Thymus (tissue), 11 donors: ENCODE results near the gene MED12. TPM values are rescaled to one million over a fixed set of nuclear protein-coding genes. Genes with fewer than 3 reads are reported as not detected.

Experiments
- DNase-seq, 9 donors: peaks; one replicate each; pipeline ENCODE4 v3.0.0-alpha.2; 2013; ENCODE audit warnings: low spot score in 9 of 9, low read depth in 6 of 9, missing footprints in 1 of 9
- H3K27ac ChIP-seq, 2 donors: one replicate each; pipeline ENCODE4 v1.5.1; 2013; ENCODE audit warnings: control low read depth in 1 of 2, low read depth in 1 of 2, low read length in 1 of 2, mild to moderate bottlenecking in 1 of 2, moderate library complexity in 1 of 2
- H3K27me3 ChIP-seq, 2 donors: one replicate each; pipeline ENCODE4 v1.5.1; 2013; ENCODE audit warnings: low read length in 1 of 2; ENCODE audit not compliant: control insufficient read depth in 2 of 2, insufficient read depth in 1 of 2
- H3K36me3 ChIP-seq, 2 donors: one replicate each; pipeline ENCODE4 v1.5.1; 2013; ENCODE audit warnings: low read length in 1 of 2, mild to moderate bottlenecking in 1 of 2, moderate library complexity in 1 of 2; ENCODE audit not compliant: control insufficient read depth in 2 of 2, insufficient read depth in 2 of 2
- H3K4me1 ChIP-seq, 2 donors: one replicate each; pipeline ENCODE4 v1.5.1; 2013; ENCODE audit warnings: low read length in 2 of 2; ENCODE audit not compliant: control insufficient read depth in 2 of 2, insufficient read depth in 2 of 2
- H3K4me3 ChIP-seq, 2 donors: one replicate each; pipeline ENCODE4 v1.5.1; 2013; ENCODE audit warnings: low read length in 2 of 2, control low read depth in 1 of 2, mild to moderate bottlenecking in 1 of 2
- H3K9me3 ChIP-seq, 2 donors: one replicate each; pipeline ENCODE4 v1.5.1; 2013; ENCODE audit warnings: low read length in 1 of 2, mild to moderate bottlenecking in 1 of 2; ENCODE audit not compliant: control insufficient read depth in 2 of 2, insufficient read depth in 1 of 2
- WGBS: extraction: QIAGEN DNeasy Blood & Tissue Kit; methylation state at CpG from one replicate; pipeline ENCODE4 v1.1.7; 2013; 5-methylcytosine and 5-hydroxymethylcytosine counted together
- polyA plus RNA-seq: library from polyadenylated mRNA; stranded (reverse); fragments of 200-250 nt; gene quantifications from one replicate; pipeline ENCODE4 v1.2.3, GENCODE V29; 2013
- total RNA-seq: library from RNA; stranded (reverse); fragments of 120-200 nt; gene quantifications from one replicate; pipeline ENCODE4 v1.2.4, GENCODE V29; 2013
- donor health status: healthy.

The MED12 gene
- total and polyA plus RNA-seq, 2 donors: 9.3 to 11.0 TPM

- H3K27ac ChIP-seq: peak within 1 kb of the TSS; percentile 77 to 84
- WGBS: under 1% methylated on average over 29 of the region's 29 CpGs
- DNase-seq: peak in 7 of 9 donors; percentile 71 to 93 (median 84)
- no peaks in the 10 kb centered on the region for H3K9me3 ChIP-seq
- peaks cover 0 to 6% of the 10 kb centered on the region in 2 donors for H3K27me3 ChIP-seq
- peaks cover 3 to 29% of the 10 kb centered on the region in 2 donors for H3K4me1 ChIP-seq
- peak within 1 kb of the TSS; percentile 54 to 63 for H3K4me3 ChIP-seq
- no peaks in the 10 kb centered on the region for H3K36me3 ChIP-seq
Observed at GRCh38 chrX:71095555-71095980, 22.8 kb upstream of the MED12 start, which contains the start of gene FOXO4. Gene FOXO4, plus strand, starts transcription at chrX:71095851. Its CDS starts 678 bp downstream, at chrX:71096529.

- no peaks in the 10 kb centered on the region for H3K9me3 ChIP-seq
- no peaks in the 10 kb centered on the region for H3K36me3 ChIP-seq
- 2% methylated on average over 46 of the region's 46 CpGs for WGBS
- H3K27me3 ChIP-seq: peaks cover 0 to 8% of the 10 kb centered on the region in 2 donors
- H3K27ac ChIP-seq: peak overlapping the region; percentile 77 to 84
- peaks cover 3 to 35% of the 10 kb centered on the region in 2 donors for H3K4me1 ChIP-seq
- DNase-seq: peak in 3 of 9 donors; percentile 57 to 76 (median 61)
- peak overlapping the region; percentile 54 to 63 for H3K4me3 ChIP-seq
Observed at GRCh38 chrX:71095981-71096759, 22.2 kb upstream of the MED12 start.

DNA sequence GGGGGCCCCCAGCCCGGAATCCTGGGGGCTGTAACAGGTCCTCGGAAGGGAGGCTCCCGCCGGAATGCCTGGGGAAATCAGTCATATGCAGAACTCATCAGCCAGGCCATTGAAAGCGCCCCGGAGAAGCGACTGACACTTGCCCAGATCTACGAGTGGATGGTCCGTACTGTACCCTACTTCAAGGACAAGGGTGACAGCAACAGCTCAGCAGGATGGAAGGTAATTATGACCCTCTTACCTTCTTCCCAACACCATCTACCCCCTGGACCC lies 21.7 kb upstream of the MED12 start:
- peaks cover 0 to 8% of the 10 kb centered on the region in 2 donors for H3K27me3 ChIP-seq
- no peaks in the 10 kb centered on the region for H3K9me3 ChIP-seq
- no peak overlapping the region for H3K27ac ChIP-seq
- peaks cover 0 to 2% of the 10 kb centered on the region in 2 donors for H3K36me3 ChIP-seq
- H3K4me3 ChIP-seq: peak overlapping the region; percentile 54 to 63
- H3K4me1 ChIP-seq: peaks cover 3 to 40% of the 10 kb centered on the region in 2 donors
- DNase-seq: no peak
- 4% methylated on average over 9 of the region's 9 CpGs for WGBS

GRCh38 chrX:71098302-71098701 lies 20.1 kb upstream of the MED12 start:
- no peak overlapping the region for H3K4me3 ChIP-seq
- peaks cover 0 to 8% of the 10 kb centered on the region in 2 donors for H3K27me3 ChIP-seq
- H3K36me3 ChIP-seq: peaks cover 4 to 8% of the 10 kb centered on the region in 2 donors
- no peaks in the 10 kb centered on the region for H3K9me3 ChIP-seq
- H3K4me1 ChIP-seq: peaks cover 12 to 56% of the 10 kb centered on the region in 2 donors
- peak in 3 of 9 donors; percentile 63 to 86 (median 68) for DNase-seq
- WGBS: 22% methylated on average over 2 of the region's 2 CpGs
- no peak overlapping the region for H3K27ac ChIP-seq

DNA sequence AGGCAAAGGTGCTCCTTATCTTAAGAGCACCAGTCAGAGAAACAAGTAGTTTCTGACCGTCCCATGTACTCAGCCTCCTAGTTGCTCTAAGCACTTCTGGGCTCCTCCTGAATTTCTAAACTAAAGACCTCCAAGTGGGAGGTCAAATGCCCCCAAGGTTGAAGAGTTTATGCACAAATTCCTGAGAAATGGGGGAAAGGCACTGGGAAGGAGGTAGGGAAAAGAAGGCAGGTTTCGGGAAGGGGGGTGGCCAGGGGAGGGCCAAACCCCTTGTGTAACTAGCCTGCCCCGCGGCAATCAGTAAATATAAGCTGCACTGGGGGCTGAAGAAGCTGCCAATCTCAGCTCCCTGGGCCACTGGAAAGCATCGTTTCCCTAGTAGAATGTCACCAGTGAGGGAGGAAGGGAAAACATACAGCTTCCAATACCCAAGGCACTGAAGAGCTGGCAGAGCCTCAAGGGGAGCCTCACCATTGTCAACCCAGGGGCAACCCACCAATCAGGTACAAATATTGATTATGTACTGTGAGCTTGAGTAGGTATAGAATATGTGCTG lies 19.4 kb upstream of the MED12 start:
- Histone ChIP-seq H3K27ac (no peak overlapping the region), H3K27me3 (peaks cover 0 to 8% of the 10 kb centered on the region in 2 donors), H3K36me3 (peaks cover 4 to 8% of the 10 kb centered on the region in 2 donors), H3K4me1 (peaks cover 12 to 63% of the 10 kb centered on the region in 2 donors), H3K9me3 (no peaks in the 10 kb centered on the region), H3K4me3 (no peak overlapping the region)
- no peak for DNase-seq
- WGBS: 95% methylated on average over 5 of the region's 5 CpGs

- 98% methylated on average over 4 of the region's 4 CpGs for WGBS
- H3K4me1 ChIP-seq: peaks cover 12 to 69% of the 10 kb centered on the region in 2 donors
- DNase-seq: no peak
Observed at GRCh38 chrX:71099736-71100135, 18.7 kb upstream of the MED12 start.

DNA sequence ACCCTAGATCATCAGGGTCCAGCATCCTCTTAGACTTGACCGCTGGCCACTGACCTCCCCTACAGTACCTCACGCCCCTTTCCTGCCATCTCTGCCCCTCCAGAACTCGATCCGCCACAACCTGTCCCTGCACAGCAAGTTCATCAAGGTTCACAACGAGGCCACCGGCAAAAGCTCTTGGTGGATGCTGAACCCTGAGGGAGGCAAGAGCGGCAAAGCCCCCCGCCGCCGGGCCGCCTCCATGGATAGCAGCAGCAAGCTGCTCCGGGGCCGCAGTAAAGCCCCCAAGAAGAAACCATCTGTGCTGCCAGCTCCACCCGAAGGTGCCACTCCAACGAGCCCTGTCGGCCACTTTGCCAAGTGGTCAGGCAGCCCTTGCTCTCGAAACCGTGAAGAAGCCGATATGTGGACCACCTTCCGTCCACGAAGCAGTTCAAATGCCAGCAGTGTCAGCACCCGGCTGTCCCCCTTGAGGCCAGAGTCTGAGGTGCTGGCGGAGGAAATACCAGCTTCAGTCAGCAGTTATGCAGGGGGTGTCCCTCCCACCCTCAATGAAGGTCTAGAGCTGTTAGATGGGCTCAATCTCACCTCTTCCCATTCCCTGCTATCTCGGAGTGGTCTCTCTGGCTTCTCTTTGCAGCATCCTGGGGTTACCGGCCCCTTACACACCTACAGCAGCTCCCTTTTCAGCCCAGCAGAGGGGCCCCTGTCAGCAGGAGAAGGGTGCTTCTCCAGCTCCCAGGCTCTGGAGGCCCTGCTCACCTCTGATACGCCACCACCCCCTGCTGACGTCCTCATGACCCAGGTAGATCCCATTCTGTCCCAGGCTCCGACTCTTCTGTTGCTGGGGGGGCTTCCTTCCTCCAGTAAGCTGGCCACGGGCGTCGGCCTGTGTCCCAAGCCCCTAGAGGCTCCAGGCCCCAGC lies 17.6 kb upstream of the MED12 start:
- H3K27ac ChIP-seq: peak overlapping the region in 1 of 2 donors; percentile 69
- H3K4me3 ChIP-seq: no peak overlapping the region
- peaks cover 0 to 8% of the 10 kb centered on the region in 2 donors for H3K27me3 ChIP-seq
- peaks cover 12 to 80% of the 10 kb centered on the region in 2 donors for H3K4me1 ChIP-seq
- peak in 2 of 9 donors; percentile 42 to 68 for DNase-seq
- no peaks in the 10 kb centered on the region for H3K9me3 ChIP-seq
- WGBS: 87% methylated on average over 31 of the region's 31 CpGs
- peaks cover 4 to 9% of the 10 kb centered on the region in 2 donors for H3K36me3 ChIP-seq

More at GRCh38 chrX:71099736-71100135, 18.7 kb upstream of the MED12 start:
- Histone ChIP-seq H3K27ac (no peak overlapping the region), H3K4me3 (no peak overlapping the region), H3K36me3 (peaks cover 4 to 8% of the 10 kb centered on the region in 2 donors), H3K27me3 (peaks cover 0 to 8% of the 10 kb centered on the region in 2 donors), H3K9me3 (no peaks in the 10 kb centered on the region)

DNA sequence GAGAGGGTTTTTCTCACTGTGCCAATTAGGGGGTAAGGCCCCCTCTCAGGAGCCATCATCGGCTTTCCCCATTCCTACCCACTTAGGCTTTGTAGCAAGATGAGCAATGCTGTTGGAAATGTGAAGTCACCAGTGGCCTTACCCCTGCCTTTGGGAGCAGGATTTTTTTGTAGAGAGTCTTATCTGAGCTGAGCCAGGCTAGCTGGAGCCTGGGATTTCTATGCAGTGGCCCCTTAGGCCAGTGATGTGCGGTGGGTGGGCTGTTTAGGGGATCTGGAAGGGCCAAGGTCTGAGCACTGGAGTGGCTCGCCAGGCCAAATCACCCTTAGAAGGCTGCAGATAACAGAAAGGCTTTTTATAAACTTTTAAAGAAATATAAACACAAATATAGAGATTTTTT lies 16.1 kb upstream of the MED12 start:
- no peak overlapping the region for H3K4me3 ChIP-seq
- 95% methylated on average over 3 of the region's 3 CpGs for WGBS
- peaks cover 15 to 88% of the 10 kb centered on the region in 2 donors for H3K4me1 ChIP-seq
- peaks cover 6 to 16% of the 10 kb centered on the region in 2 donors for H3K36me3 ChIP-seq
- H3K27me3 ChIP-seq: peaks cover 0 to 3% of the 10 kb centered on the region in 2 donors
- no peaks in the 10 kb centered on the region for H3K9me3 ChIP-seq
- H3K27ac ChIP-seq: peak overlapping the region; percentile 60 to 93
- no peak for DNase-seq
